ENCODE measurements around the gene HOTAIR.

HOTAIR gene

DNA sequence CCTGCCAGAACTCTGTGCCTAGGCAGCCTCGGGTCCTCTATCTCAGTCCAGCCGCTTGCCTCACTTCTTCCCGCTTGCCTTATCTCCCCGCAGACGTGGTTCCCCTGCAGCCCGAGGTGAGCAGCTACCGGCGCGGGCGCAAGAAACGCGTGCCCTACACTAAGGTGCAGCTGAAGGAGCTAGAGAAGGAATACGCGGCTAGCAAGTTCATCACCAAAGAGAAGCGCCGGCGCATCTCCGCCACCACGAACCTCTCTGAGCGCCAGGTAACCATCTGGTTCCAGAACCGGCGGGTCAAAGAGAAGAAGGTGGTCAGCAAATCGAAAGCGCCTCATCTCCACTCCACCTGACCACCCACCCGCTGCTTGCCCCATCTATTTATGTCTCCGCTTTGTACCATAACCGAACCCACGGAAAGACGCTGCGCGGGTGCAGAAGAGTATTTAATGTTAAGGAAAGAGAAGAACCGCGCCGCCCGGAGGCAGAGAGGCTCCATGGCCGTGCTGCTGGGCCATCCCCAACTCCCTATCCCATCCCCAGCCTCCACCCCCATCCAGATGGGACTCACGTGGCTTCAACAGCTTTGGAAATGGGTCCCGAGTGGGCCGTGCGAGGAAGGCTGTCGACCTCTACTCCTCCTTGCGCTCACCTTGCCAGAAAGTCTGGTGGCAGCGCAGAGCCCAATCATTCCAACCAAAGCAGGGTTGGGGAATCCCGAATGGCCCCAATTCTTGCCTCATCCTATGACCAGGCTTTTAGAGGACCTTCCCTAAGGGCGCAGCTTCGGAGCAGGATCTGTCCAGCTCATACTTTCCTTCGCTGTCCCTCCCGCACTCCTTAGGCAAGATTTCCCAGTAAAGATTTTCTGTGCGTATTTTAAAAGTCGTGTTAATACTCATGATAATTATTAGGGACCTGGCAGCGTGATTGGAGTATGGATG, 29.6 kb downstream of the HOTAIR start:
- DNase-seq (ENCODE audit: low read depth), result no peak

DNA sequence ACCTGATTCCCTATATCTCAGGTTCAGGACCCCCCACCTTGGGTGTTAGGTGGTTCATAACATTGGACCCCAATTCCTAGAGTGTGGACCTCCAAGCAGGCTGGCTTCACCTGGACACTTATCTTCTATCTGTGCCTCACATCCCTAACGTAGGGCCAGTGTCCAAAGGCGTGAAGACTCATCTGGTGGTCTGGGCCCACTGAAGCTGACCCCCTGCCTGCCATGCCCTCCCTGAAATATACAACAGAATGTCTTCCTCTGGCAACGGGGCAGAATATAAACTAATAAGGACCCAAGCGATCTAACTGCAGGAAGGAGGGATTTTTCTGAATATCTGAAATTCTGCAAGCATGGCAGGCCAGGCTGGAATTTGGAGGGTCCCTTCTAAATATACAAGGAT, 30.5 kb downstream of the HOTAIR start:
- DNase-seq (ENCODE audit: low read depth), result no peak

DNA sequence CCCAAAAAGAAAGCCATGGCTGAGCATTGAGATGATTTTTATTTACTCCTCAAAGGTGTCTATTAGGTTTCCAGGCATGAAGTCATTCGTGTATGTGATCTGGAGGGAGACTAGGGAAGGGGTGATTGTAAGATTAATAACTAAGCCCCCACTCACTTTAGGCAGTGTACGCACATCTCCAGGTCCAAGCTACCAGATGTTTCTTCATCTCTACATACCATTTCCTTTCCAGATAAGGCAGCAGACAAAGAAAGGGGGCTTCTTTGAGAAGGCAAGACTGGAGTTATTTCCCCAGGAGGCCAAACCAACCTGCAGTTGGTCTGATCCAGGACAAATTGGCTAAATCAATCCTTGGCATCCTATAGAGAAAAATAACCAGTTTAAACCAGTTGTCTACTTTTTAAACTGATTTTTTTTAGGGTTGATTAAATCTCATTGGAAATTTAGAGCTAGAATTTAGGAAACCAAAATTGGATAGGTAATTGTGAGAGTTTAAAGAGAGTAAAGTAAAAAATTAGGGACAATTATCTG, 32.2 kb downstream of the HOTAIR start:
- DNase-seq (ENCODE audit: low read depth), result no peak

DNA sequence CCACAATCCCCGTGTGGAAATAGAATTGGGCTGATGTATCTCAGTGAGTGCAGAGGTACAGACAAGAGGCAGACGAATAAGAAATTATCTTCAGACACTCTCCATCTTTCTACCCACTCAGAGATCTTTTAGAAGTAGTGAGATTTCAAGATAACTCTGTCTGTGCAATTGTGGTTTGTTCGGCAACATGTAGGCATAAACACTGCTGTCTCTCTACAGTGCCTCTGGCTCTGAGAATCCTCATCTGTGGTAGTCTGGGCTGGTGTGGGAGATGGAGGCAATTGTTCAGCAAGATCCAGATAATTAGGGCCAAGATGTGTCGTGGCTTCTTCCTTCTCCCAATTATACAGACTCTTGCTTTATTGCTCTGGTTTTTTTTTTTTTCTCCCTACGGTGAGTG, 33.0 kb downstream of the HOTAIR start:
- no peak for DNase-seq (ENCODE audit: low read depth)

DNA sequence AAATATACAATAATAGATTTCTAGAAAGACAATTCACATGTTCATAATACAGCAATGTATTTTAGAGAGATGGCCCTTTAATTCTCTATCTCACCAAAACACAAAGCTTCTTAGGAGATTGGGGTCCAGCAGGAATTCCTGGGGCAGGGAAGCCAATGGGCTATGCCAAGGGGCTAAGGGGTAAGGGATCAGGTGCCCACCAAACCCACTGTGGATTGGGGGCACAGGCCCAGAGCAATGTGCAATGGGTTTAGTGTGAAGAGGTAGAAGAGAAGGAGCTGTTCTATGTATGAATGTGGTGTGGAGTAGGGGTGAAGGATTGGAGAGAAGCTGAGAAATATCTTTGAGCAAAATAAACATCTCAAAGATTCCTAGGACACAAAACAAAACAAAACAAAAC, 33.6 kb downstream of the HOTAIR start:
- DNase-seq (ENCODE audit: low read depth), result no peak

DNA sequence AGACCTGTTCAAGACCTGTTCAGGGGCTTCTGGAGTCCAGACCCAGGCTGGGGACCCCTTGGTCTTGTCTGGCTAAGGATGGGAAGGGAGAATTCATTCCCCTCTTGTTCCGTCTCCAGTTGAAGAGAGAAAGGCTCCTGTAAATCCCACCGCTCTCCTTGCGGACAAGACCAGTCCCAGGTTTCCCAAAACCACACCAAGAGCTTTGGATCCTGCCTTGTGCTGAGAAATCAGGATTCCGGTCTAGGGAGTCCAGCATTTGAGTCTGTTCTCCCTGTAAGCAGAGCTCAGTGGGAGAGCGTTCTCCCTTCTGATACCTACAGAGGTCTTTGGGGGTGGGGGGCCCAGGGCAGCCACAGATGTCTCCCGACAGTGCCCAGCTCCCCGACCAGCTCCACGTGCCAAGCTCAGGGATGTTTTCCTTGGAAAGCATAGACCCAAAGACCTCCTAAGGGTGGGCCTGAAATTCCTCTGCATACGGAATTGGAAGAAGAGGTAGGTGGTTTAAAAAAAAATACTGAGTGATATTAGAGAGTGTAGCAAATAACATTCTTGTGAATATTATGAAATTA, 34.2 kb downstream of the HOTAIR start:
- no peak for DNase-seq (ENCODE audit: low read depth)

DNA sequence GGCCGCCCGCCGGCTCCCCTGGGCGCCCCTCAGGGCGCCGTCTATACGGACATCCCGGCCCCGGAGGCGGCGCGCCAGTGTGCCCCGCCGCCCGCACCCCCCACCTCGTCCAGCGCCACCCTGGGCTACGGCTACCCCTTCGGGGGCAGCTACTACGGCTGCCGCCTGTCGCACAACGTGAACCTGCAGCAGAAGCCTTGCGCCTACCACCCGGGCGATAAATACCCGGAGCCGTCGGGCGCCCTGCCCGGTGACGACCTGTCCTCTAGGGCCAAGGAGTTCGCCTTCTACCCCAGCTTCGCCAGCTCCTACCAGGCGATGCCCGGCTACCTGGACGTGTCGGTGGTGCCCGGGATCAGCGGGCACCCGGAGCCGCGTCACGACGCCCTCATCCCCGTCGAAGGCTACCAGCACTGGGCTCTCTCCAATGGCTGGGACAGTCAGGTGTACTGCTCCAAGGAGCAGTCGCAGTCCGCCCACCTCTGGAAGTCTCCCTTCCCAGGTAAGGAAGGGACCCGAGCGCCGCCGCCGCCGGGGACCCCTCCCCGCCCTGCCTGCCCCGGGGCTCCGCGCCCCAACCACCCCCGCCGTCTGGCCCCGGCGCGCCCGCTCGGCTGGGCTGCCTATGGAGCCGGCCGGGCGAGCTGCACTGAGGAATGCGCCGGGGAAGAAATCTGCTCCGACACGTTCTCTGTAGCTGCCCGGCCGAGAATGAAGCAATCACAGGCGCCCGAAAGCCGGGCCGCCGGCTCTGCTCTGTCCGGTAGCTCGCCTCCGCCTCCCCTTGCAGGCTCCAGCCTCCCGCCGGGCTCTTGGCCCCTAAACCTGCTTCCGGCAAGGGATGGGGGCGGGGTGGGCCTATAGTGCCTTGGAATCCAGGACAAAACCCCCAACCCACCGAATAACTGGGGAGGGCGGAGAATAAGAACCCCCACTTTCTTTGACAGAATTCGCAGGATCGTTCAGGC, 35.3 kb downstream of the HOTAIR start:
- no peak for DNase-seq (ENCODE audit: low read depth)

DNA sequence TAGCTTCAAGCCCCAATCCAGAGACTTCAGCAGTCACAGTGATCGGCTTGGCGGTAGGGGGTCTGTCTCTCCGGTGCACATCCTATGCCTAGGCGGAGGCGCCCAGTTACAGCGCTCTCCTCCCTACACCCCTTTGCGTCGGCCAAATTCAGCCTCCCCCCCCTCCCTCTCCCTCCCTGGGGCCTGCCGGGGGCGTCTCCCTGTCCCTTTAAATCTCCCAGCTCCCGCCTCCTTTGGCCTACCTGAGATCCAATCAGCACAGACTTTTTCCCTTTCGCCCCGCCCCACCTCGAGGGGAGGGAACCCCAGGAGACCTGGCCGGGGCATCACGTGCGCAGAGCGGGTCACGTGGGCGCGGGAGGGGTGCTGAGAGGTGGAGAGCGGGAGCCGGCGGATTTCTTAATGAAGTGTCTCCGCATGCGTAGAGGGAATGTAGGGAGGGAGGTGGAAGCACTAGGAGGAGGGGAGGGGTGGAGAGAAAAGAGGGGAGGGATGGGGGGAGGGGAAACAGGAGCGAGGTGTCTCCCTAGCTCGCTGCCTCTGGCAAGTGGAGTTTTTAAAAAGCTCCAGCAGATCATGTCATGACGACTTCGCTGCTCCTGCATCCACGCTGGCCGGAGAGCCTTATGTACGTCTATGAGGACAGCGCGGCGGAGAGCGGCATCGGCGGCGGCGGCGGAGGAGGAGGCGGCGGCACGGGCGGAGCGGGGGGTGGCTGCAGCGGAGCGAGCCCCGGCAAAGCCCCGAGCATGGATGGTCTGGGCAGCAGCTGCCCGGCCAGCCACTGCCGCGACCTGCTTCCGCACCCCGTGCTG, 36.2 kb downstream of the HOTAIR start, which contains the start of gene HOXC13:
HOXC13 (plus strand) TSS at position 506 of the 815 bp plus-strand sequence; CDS start at position 582, 76 bp downstream.
- DNase-seq (ENCODE audit: low read depth), result peak; percentile 35

DNA sequence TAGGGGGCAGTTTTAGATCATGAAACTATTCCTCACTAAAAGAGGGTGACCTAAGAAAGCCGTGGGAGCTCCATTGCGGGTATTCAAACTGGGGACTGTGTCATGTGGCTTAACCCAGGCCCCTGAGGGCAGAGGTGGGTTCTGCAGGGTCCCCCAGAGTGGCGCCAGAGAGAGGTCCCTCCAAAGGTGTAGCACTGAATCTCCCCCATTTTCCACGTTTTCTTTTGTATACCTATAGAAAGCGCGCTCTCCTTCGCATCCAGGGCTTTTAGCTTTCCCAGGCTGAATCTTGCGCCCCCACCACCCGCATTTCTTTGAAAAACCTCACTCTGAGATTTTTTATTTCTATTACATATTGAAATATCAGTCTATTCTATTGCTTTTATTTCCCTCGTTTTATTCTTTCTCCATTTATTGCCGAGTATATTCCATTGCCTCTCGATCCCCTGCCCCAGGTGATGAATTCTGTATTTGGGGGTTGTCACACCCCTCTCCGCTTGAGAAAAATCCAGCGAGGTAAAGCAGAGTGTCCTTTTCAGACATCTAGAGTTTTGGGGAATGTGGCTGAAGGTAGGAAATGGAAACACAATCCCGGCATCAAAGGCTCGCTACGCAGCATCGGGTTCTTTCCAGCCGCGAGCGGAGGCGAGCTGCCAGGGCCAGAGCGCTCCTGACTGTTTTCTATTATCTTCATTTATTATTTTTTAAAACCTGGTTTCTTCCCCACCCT, 37.0 kb downstream of the HOTAIR start:
- DNase-seq (ENCODE audit: low read depth), result no peak

DNA sequence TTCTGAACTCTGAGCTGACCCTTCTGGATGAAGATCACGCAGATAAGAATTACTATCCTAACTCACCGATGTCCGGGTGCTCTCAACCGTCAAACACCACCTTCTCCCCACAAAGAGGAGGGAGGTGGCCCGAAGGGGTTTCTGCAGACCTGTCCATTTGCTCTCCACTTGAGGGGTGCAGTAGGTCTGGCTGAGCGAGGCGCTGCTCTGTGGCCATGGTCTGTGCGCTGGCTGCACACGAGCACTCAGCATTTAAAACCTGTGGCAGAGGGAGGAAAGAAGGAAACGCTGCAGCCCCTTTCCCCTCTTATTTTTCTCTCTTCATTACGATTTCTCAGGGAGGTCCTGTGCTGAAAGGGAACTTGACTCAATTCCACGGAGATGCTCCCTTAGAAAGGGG, 37.7 kb downstream of the HOTAIR start:
- no peak for DNase-seq (ENCODE audit: low read depth)

DNA sequence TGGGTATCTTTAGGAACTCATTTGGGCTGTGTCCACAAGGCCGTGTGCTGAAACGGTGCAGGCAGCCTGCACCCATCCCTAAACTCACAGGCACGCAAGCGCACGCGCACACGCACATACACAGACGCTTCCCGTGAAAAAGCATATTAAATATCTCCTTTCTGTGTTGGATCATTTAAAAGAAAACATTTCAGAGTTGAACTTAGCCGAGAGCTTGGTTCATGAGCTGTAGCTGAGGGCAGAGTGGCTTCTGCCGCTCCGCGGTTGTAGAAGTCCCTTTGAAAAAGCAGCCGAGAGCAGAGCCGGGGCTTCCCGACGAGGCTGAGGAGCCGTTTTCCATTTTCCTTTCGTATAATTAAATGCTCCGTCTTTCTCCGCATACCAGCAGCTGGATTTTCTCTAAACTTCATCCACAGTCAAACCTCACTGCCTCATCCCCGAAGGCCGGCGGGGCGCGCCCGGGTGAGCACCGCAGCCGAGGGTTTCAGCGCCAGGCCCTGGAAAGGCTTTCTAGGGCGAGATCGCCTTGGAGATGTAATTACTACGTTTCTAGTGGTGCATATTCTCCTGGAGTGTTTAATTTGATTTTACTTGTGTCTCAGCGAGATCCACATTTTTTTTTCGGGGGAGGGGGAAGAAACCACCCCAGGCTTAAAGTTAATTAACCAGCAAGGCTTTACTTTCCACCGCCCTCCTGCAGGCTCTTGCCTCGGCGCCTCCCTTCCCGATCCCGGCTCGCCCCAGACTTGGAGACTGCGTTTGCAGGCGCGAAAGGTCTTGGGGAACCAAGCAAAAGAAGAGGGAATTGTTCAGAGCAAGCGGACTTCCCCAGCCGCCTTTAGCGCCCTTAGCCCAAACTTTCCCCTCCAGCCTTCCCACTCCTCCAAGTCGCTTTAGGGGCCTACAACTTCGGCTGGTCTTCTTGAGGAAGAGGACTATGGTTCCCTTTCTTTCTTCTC, 39.1 kb downstream of the HOTAIR start:
- DNase-seq (ENCODE audit: low read depth), result no peak

DNA sequence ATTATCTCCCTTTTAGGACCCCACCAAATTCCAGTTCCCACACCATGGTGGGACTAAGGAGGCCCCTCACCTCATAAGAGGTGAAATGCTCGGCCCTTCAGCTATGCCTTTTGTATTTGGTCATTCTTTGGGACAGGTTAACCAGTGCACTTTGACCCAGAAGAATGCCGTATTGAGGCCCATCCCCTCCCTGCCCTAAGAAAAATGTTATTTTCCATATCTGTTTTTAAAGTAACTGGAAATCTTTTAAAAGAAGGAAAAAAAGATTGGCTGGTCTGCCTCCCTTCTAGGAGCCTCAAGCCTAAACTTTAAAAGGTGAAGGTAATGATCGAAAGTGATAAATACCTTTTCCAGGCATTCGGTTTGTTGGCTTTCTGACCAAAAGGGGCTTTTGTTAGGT, 41.8 kb downstream of the HOTAIR start:
- DNase-seq (ENCODE audit: low read depth), result no peak

DNA sequence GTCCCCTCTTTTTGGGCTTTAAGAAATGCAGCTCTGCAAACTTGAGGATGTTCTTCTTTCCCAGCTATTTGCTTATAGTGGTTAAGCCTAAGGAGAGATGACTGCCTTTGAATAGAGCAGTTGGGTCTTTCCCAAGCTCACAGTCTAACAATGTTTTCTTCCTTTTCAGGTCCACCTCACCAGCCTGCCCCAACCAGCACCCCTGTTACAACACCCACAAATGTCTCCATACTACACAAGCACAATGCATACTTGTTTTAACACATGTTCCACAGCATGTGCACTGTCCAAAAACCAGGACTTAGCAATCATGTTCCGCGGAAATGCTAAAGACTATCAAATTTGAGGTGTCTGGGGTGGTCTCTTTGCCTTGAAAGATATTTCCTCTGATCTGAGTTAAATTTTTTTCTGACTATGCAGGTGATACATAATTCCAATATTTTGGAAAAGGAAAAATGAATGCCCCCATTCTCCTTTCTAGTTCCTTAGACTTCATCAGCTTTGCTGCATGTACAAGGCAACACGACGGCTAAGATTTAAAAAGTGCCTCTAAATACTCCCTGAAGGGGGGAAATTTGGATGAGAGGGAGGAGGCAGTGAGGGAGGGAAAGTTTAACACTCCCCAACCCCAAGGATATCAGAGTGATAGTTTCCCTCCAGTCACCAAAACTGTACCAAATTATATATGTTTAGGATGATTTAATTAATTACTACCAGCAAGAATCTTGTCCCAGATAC, 42.7 kb downstream of the HOTAIR start:
- DNase-seq (ENCODE audit: low read depth), result no peak

DNA sequence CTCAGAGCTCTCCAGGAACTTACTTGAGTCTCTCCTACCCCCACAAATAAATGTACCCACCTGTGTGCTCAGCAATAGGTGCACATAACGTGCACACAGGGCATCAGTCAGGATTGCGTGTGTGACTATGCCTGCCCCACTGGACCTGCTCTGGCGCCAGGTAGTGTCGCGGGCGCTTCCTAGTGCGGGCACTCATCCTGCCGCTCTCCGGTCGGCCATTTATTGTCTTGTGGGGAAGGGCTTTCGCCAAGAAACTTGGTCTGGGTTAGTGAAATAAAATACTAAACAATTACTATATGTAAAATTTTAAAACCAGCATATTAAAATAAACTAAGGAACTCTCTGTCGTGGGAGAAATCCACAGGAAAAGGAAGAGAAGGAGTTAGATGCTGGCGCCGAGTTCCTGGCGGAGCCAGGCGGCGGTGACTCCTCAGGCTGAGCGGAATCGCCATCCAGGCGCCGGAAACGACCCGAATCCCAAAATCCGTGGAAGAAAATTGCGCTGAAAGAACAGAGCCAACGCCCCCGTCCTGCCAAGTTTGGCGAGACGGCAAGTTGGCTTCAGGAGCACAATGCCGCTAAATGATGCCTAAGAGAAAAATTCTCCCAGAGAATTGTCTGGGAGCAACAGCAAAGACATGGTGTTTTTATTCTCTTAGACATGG, 44.0 kb downstream of the HOTAIR start:
- DNase-seq (ENCODE audit: low read depth), result no peak

DNA sequence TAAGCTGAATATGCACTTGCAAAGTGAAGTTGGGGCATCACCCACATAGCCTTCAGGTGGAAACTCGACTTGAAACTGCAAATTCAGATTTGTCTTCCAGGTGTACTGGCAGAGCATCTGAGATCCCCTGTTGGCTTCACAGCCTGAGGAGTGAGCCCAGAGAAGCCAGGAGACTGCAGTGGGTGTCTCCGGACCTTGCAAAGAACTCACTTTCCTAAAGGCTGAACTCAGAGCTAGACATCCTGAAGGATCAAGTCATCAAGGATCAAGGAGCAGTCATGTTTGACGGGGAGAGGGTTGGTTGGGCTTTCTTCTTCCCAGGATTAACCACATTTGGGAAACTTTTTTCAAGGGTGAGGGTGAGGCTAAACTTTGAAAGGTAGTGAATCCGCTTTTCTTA, 45.2 kb downstream of the HOTAIR start:
- no peak for DNase-seq (ENCODE audit: low read depth)

DNA sequence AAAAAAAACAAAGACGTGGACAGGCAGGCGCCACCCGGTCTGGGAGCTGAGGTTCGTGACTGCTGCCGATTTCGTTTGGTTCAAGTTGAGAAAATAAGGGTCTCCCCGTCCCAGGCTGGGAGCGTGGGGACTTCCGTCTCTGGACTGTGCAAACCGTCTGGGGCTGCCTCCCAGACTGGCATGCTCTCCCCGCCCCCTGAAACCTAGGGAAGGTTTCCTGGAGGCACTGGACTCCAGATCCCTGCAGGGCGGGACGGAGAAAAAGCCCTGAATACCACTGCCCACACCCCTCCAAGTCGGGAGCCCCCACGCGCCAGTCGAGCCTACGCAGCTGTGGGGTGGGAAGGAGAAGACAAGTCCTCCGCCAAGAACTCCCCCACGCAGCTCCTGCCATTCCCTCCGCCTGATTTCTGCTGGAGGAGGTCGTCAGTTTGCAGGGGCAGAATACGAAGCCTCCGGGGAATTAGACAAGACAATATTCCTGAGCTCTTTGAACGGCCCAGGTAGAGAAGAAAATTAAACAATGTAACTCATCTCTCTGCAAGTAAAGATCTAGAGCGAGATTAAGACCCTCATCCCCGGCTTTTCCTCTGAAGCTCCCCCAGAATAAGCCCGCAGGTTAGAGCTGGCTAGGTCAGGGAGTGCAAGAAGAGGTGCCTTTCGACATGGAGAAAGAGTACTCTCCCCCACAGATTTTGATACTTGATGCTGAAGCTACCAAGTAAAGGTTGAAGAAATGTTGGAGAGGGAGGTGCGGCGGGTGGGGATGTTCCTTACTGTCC, 46.5 kb downstream of the HOTAIR start:
- DNase-seq (ENCODE audit: low read depth), result no peak

All from stimulated activated CD8-positive, alpha-beta memory T cell treated with anti-CD3 and anti-CD28 coated beads, Interleukin-4, amount 100 ng/mL, for 24 hours (primary cell).